Measurements from ENCODE around the gene TAP1.
"Not testable (repeated sequence)": the region's sequence is repeated elsewhere in the genome, so short reads cannot be mapped to it uniquely, and the experiment has no call there.

TAP1 gene, protein sequence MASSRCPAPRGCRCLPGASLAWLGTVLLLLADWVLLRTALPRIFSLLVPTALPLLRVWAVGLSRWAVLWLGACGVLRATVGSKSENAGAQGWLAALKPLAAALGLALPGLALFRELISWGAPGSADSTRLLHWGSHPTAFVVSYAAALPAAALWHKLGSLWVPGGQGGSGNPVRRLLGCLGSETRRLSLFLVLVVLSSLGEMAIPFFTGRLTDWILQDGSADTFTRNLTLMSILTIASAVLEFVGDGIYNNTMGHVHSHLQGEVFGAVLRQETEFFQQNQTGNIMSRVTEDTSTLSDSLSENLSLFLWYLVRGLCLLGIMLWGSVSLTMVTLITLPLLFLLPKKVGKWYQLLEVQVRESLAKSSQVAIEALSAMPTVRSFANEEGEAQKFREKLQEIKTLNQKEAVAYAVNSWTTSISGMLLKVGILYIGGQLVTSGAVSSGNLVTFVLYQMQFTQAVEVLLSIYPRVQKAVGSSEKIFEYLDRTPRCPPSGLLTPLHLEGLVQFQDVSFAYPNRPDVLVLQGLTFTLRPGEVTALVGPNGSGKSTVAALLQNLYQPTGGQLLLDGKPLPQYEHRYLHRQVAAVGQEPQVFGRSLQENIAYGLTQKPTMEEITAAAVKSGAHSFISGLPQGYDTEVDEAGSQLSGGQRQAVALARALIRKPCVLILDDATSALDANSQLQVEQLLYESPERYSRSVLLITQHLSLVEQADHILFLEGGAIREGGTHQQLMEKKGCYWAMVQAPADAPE

DNA sequence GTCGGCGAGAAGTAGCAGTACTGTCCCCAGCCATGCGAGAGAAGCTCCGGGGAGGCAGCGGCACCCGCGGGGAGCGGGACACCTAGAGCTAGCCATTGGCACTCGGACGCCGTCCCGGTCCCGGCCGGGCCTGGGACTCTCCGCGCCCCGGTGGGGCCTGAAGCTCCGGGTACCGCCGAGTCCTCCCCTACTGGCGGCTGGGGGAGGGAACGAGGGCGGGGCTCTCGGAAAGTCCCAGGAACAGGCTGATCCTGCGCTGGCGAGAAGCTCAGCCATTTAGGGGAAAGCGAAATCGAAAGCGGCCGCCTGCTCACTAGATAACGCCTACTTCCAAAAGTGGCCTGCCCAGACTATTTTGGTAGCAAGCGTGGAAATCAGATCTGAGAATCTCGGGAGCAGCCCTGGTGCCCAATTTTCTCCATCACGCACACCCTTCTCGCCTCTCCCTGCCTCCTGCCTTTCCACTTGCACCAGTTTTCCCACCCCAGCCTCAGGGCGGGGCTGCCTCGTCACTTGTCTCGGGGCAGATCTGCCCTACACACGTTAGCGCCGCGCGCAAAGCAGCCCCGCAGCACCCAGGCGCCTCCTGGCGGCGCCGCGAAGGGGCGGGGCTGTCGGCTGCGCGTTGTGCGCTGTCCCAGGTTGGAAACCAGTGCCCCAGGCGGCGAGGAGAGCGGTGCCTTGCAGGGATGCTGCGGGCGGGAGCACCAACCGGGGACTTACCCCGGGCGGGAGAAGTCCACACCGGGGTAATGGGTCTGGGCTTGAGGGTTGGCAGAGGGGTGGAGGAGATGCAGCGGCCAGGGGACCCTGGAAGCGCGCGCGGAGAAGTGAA lies at the start of gene TAP1, which contains the start of gene PSMB9:
TSS of gene TAP1 (minus strand) at position 164 of the 835 bp plus-strand sequence. CDS start at position 96, 68 bp downstream.
TSS of gene PSMB9 (plus strand) at position 652 of the 835 bp plus-strand sequence. CDS start at position 690, 38 bp downstream.
- DNase-seq (ENCODE audit: low spot score), result peak; percentile 93

GRCh38 chr6:32895006-32895345 lies 41.5 kb upstream of the TAP1 start:
- no peak for DNase-seq (ENCODE audit: low spot score)

DNA sequence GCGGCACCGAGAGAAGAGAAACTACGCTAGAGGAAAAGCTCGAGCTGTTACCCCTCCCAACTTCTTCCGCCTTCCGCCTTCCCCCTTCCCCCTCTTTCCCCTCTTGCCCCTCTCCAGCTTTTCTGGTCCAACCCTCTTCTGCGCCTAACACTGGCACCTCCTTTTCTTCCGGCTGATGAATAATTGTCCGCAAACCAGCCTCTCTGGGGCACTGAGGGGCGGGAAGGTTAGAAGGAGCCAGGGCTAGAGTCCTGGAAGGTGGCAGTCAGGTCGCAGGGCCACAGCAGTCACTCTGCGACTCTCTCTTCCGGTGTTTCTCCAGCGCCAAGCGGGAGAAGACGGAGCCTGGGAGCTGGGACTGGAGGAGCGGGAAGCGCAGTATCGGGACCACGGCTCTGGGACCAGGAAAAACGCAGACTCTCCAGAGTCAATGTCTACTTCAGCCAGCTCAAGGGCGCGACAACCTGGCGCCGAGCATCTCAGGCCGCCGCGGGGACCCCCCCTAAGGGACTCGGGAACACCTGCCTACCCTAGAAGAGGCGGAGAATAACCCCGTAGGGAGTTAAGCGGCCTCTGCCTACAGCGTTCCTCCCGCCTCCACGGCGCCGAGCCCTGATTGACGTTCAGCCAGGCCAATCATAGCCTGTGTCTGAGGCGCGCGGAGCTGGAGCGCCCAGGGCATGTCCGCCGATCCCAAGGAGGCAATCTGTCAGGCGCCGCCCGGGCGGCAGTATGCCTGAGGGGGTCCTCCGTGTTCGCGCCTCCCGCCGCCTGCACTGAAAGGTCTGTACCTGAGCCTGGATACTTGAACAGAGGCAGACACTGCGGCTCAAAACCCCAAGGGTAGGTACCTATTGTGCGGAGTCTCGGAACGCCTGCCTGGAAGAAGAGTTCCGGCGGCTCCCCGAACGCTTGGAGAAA lies 40.8 kb upstream of the TAP1 start:
- peak; percentile 90 for DNase-seq (ENCODE audit: low spot score)

DNA sequence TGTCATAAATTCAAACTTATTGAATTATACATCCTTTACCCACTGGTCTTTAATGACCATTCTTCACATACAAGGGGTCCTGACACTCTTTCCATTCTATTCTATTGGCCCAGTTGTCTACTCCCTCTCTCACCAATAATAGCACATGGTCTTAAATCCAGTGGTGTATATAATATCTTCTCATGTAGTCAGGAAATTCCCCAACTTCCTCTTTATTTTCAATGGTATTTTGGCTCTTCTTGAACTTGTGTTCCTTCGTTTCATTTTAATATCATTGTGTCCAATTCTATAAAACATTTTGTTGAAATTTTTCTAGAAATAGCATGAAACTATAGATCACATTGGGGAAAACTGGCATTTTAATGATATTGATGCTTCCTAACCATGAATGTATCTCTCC lies 37.3 kb upstream of the TAP1 start:
- no peak for DNase-seq (ENCODE audit: low spot score)

GRCh38 chr6:32889533-32889932 lies 36.0 kb upstream of the TAP1 start:
- DNase-seq (ENCODE audit: low spot score), result no peak

DNA sequence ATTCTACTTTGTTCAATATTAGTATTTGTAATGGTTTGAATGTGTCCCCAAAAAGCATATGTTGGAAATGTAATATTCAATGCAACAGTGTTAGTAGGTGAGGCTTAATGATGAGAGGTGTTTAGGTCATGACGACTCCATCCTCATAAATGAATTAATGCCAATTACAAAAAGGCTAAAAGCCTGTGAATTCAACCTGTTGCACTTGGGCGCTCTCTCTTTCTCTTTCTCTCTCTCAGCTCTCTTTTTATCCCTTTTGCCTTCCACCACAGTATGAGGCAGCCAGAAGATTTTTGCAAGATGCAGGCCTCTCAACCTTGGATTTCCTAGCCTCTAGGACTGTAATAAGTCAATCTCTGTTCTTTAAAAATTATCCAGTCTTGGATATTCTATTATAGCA lies 35.1 kb upstream of the TAP1 start:
- no peak for DNase-seq (ENCODE audit: low spot score)

- no peak for DNase-seq (ENCODE audit: low spot score)
Observed at GRCh38 chr6:32887616-32888015, 34.1 kb upstream of the TAP1 start.

DNA sequence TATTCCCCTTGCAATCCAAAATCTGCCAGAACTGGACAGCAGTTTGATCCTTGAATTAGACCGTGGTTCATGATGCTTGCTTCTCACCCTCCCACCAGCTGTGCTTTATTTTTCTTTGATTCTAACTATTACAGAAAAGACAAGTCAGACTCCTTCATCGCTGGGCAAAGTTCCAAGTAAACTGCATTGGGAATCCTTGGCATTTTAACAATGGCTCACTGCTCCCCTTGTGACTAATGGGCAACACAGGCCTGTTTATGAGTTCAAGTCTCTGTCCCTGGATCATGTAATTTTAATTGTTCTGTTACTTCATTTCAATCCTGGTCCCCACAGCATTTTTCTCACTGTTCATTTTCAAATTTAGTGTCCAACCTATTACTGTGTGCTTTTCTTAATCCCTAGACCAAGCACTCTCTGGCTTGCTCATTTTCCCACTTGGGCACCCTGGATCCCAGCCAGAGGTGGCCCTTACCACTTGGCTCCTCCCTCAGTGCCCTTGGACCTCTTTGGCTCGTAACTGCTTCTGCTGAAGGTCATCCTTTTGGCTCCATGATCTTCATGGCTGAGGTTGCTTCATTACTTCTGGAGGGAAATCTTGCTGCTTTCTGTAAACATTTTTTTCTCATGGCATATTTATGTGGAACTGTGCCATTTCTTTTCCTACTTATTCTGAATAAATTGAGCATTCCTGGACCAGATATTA lies 33.3 kb upstream of the TAP1 start:
- no peak for DNase-seq (ENCODE audit: low spot score)

DNA sequence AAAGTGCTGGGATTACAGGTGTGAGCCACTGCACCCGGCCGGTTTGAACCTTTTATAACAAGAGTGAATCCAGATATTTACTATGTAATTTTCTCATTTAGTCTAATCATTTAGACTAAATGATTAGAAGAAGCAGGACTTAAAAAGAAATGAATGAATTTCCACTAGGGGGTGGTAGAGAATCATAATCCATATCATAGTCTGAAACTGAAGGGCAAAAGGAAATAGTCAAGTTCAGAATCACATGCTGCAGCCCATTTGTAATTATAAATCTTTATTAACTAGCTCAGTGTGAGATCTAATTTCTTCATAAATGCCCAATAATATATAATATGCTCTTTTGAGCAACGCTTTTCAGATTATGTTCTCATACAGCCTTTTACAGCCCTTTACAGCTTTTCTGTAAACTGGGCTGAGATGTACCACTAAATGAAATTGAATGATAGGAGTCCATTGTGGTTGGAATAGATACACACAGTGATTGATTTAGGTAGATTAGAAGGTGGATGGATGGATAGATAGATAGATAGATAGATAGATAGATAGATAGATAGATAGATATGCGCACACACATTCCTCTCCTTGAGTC lies 32.3 kb upstream of the TAP1 start:
- peak; percentile 66 for DNase-seq (ENCODE audit: low spot score)

DNA sequence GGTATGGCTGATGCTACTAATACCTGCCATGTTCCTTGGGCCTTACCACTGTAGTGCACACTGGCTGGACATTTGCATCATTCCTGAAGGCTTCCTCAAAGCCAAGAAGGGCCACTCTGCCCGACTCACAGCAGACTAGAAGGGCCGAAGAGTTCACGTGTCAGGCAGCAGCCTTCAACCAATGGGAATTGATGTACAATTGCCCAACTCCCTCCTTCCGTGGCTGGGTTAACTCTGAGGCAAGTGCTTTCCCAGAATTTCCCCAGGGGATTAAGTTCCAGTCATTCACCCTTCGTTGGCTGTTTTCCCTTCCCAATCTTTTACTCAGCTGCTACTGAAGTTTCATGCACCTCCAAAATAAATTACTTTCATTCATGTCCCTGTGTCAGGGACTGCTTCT lies 30.3 kb upstream of the TAP1 start:
- no peak for DNase-seq (ENCODE audit: low spot score)

- no peak for DNase-seq (ENCODE audit: low spot score)
Observed at GRCh38 chr6:32882879-32883250, 29.4 kb upstream of the TAP1 start.

DNA sequence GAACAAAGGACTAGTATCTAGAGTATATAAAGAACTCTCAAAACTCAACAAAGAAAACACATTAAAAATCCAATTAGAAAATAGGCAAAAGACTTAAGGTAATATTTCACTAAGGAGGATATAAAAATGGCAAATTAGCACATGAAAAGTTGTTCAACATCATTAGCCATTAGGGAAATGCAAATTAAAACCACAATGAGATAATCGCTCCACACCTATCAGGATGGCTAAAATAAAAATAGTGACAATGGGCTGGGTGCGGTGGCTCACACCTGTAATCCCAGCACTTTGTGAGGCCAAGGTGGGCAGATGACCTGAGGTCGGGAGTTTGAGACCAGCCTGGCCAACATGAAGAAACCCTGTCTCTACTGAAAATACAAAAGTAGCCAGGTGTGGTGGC lies 27.5 kb upstream of the TAP1 start:
- not testable (repeated sequence) for DNase-seq (ENCODE audit: low spot score)

DNA sequence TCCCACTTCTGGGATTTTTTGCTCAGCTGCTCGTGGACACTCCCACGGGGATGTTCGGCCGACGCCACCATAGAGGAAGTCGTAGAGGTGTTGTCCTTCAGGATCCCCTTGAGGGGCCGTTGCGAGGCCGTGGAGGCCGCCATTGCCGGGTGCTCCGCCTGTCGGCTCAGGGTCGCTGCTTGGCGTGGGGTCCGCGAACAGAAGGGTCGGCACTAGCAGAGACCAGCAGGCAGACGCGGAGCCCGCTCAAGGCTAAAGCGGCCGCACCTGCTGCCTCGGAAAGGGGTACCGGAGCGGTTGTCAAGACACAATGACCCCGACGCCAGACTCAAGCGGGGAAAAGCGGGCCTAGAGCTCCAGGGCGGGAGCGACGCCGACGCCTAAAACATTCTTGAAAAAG lies 26.2 kb upstream of the TAP1 start:
- DNase-seq (ENCODE audit: low spot score), result no peak

- no peak for DNase-seq (ENCODE audit: low spot score)
Observed at GRCh38 chr6:32876603-32877002, 23.1 kb upstream of the TAP1 start.

DNA sequence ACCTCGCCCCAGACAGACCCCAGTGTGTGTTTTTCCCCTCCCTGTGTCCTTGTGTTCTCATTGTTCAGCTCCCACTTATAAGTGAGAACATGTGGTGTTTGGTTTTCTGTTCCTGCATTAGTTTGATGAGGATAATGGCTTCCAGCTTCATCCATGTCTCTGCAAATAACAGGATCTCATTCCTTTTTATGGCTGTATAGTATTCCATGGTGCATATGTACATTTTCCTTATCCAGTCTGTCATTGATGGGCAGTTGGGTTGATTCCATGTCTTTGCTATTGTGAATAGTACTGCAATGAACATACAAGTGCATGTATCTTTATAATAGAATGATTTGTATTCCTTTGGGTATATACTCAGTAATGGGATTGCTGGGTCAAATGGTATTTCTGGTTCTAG lies 20.4 kb upstream of the TAP1 start:
- DNase-seq (ENCODE audit: low spot score), result not testable (repeated sequence)

- DNase-seq (ENCODE audit: low spot score), result peak; percentile 83
Observed at GRCh38 chr6:32868257-32868788, 14.8 kb upstream of the TAP1 start.

GRCh38 chr6:32867554-32868256 lies 14.2 kb upstream of the TAP1 start:
- no peak for DNase-seq (ENCODE audit: low spot score)

GRCh38 chr6:32867022-32867477 lies 13.5 kb upstream of the TAP1 start:
- no peak for DNase-seq (ENCODE audit: low spot score)

- DNase-seq (ENCODE audit: low spot score), result no peak
Observed at GRCh38 chr6:32865724-32866443, 12.4 kb upstream of the TAP1 start.

Data from CD4-positive, alpha-beta T cell treated with Interleukin-6 at 100 ng/mL for 8 hours (primary cell).